ENCODE measurements around the gene TRMT44.

DNA sequence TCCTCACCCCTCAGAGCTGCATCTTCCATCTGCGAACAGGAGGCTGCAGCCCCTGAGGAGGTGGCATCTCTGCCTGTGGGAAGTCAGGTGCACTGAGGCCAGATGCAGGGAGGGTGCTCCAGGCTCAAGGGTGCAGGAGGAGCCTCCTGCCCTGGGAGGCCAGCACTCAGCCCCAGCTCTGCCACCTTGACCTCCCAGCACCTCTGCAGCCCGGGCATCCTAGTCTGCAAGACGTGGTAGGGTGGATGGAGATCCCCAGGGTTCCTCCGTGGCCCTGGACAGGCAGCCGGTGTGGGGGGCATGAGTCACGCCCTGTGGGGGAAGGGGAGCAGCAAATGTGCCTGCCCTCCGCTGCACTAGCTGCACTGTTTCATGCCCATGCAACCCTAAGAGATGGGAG, 64.7 kb downstream of the TRMT44 start:
- TF ChIP-seq POLR2A (IDR thresholded peaks at IDR 0.05; ENCODE audit: low read length): no peak
- TF ChIP-seq GATA1 (IDR thresholded peaks at IDR 0.05; ENCODE audit: low read depth, low read length): no peak
